IPS-NIHi11 (cell line): ENCODE measurements around the gene ARHGAP15.
"Not testable (repeated sequence)": the region's sequence is repeated elsewhere in the genome, so short reads cannot be mapped to it uniquely, and the experiment has no call there.

ENCODE experiments used
- DNase-seq: peaks from one replicate; pipeline ENCODE4 v3.0.0; 2012; ENCODE audit warnings: mixed read lengths, low spot score

ARHGAP15 gene

DNA sequence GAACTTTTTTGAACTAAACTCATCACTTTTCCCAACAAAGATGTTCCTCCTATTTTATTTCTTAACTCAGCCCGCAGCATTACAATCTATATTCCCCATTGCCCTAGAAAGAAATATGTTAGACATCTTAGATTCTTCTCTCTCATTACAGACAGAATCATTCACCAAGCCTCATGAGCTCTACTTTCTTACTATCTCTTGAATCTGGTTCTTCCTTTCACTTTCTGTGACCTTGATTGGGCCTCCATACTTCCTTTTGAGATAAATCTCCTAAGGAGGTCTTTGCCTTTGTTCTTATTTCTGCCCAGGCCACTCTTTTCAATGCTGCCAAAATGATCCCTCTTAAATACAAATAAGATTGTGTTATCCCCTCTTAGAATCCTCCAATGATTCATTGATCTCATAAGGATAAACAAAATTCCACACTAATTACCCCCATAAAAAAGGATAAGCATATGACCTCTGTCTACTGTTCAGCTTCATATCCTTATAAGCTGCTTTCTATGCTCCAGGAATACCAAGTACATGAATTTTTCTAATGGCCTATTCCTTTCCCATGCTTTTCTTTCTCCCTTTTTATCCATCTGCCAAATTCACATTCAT is 400.0 kb downstream of the ARHGAP15 start:
- DNase-seq = no peak

DNA sequence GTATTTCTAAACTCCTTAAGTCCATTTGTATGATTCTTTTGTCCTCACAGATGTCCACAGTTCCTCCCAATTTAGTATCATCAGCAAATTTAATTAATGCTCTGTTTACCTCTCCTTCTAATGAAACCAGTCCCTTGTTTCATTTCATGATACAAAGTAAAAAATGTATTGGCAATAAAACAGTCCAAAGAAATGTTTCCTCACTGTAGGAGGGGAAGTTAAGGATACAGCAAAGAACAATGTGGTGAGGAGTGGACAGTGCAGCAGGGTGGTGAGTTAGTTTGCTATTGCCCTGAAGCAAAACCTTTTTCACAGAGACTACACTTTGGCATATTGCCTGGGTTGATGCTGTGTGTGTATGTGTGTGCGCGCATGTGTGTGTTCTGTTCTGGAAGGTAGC is 401.5 kb downstream of the ARHGAP15 start:
- DNase-seq = no peak

DNA sequence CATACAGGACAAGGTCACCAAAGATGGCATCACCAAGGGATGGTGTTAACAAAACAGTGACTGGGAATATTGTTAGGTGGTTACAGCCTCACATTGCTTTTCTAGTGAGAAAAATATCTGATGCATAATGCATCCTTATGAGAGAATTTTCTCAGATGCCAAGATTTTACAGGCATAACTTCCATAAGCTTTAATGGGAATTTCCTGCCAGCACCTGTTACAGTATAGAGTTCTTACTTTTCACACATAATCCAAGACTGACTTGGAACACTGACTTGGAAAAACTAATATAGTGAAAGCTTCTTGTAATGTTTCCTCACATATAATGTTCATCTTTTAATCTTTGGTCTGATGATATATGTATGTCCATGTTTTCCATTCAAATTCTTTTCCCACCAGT is 402.8 kb downstream of the ARHGAP15 start:
- no peak for DNase-seq

DNA sequence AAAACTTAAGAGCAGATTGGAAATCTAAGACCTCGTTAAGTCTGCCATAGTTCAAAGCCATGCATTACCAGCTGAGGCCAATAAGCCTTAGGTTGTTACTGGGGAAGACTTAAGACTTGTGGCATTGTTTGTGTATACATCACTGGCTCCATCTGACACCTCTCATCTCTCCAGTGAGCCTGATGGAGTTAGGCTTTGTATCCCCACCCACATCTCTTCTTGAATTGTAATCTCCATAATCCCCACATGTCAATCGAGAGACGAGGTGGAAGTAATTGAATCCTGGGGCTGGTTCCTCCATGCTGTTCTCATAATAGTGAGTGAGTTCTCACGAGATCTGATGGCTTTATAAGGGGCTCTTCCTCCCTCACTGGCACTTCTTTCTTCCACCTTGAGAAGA is 404.6 kb downstream of the ARHGAP15 start:
- DNase-seq = no peak

DNA sequence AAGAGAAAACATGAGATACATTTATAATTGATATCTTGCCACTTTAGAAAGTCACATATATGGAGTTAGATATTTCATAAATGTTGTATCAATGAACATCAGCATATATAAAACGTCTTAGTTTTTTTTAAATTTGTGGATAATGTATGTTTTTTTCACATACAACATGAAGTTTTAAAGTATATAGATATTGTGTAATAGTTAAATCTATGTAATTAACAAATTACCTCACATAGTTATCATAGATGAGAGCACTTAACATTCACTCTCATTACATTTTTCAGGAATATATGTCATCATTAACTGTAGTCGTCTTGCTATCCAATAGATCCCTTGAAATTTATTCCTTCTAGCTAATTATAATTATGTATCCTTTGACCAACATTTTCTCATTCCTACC is 406.6 kb downstream of the ARHGAP15 start:
- no peak for DNase-seq

DNA sequence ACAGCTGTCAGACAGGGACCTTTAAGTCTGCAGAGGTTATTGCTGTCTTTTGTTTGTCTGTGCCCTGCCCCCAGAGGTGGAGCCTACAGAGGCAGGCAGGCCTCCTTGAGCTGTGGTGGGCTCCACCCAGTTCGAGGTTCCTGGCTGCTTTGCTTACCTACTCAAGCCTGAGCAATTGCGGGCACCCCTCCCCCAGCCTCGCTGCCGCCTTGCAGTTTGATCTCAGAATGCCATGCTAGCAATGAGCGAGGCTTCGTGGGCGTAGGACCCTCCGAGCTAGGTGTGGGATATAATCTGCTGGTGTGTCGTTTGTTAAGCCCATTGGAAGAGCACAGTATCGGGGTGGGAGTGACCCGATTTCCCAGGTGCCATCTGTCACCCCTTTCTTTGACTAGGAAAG is 412.7 kb downstream of the ARHGAP15 start:
- DNase-seq = not testable (repeated sequence)

- no peak for DNase-seq
These were observed 416.1 kb downstream of the ARHGAP15 start for GRCh38 chr2:143545059-143545948.

DNA sequence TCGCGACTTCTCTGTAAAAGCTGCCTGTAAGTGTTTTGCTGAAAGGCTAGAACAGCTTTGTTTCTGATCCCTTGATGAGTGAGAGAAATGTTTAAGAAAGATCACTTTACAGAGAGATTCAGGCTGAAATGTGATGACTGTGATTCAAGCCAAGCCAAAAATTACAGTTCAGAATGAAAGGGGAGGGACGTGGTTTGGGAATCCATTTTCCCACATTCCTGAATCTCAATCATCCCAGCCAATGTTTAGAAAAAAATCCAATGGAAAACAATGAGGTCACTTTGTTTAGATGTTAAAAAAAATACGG is 416.7 kb downstream of the ARHGAP15 start:
- no peak for DNase-seq

DNA sequence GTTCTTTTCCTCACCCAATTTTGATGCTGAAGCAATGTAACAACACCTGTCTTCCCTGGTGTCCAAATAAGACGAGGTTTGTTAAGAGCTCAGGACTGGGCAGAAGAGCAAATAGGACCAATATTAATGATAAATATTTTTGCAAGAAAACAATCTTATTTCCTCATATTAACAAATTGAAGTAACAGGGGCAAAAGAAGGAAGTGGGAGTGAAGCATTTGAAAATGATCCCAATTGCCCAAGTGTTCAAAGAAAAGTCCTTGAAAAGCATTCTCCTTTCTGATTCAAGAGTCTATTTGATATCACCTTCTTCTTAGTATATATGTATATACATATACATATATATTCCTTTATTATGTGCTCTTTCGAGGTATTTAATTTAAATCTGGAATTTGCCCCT is 418.8 kb downstream of the ARHGAP15 start:
- no peak for DNase-seq

DNA sequence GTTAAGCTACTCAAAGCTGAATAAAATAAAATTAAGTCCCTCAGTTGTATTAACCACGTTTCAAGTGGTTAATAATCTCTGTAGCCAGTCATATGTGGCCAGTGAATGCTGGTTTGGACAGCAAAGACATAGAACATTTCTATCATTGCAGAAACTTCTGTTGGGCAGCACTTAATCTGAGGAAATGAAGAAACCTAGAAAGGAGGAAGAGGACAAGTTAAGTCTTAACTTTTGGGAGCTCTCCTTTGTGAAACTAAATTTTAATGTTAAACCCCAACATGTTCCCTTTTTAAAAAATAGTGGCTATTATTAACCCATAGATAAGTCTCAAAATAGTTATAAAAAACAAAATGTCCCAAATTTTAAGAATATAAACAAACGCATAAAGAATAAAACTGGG is 421.3 kb downstream of the ARHGAP15 start:
- DNase-seq = no peak

- DNase-seq = no peak
These were observed 422.9 kb downstream of the ARHGAP15 start for GRCh38 chr2:143551971-143552650.

- no peak for DNase-seq
These were observed 424.0 kb downstream of the ARHGAP15 start for GRCh38 chr2:143553261-143553660.

DNA sequence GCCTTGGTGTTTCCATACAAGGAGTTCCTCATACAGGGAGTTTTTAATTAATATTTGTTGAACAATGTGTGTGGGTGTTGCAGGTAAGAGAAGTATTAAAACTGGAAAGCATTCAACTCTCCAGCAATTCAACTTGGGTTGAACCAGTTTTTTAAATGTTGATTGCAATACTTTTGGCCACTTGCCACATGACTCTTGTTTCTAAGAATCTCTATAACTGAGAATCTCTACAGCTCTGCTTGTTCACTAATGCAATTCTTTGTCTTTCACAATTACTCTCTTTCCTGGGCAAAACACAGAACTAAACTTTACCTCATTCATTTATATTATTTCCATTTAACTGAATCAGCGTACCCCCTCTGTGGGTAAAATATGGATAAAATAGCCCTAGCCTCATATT is 429.4 kb downstream of the ARHGAP15 start:
- no peak for DNase-seq

DNA sequence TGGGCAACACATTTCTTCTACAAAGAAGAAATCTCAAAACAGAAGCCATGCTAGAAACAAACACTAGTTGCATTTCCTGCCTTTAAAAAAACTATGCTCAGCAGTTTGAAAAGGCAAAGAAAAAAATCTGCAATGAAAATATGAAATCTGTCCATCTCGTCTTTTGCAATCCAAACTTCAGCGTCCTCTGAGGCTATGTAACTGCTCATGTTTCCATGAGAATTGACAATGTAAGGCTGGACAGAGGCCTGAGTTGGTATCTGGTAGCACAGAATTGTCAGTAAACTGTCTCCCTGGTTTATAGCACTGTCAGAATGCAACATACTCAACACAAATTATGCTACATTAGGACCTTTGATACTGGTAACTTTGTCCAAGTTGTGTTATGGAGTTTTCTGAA is 429.9 kb downstream of the ARHGAP15 start:
- DNase-seq = no peak

DNA sequence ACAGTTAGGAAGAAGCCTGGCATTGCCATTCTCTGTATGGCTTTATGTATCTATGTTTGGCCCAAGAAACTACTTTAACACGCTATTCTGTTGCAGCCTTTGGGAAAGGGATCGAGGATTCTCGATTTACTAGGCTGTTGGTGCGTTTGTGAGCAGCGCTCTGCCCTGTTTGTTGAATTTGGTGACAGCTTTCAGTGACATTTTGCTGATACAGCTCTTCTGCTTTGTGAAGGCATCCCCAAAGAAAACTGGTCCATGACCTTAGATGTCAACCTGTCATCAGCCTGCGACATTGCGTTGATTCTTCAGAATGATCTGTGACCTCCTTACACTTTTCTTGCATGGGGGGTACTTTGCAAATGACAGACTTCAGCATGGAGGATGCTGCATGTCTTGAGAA is 431.5 kb downstream of the ARHGAP15 start:
- DNase-seq = no peak

DNA sequence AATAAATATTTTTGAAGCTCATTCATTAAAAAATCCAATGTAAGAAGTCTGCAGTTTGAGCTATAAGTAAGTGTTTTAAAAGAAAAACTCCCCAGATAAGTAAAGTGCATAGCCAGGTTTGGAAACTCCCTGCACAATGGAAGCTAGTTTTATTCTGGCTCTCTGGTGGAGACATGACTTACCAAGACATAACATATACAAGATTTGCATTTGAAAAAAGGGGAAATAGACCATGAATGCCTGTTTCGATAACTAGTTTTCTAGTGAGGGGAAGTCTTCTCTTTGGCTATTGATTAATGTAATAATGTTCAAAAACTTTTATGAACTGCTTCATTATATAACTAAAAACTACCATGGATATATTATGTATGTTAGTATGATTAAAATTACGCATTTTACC is 435.2 kb downstream of the ARHGAP15 start:
- DNase-seq = no peak

GRCh38 chr2:143571747-143572146 is 442.5 kb downstream of the ARHGAP15 start:
- no peak for DNase-seq

GRCh38 chr2:143572421-143572820 is 443.2 kb downstream of the ARHGAP15 start:
- no peak for DNase-seq

- DNase-seq = no peak
These were observed 444.9 kb downstream of the ARHGAP15 start for GRCh38 chr2:143574069-143574468.

- peak; percentile 17 for DNase-seq
These were observed 446.1 kb downstream of the ARHGAP15 start for GRCh38 chr2:143575340-143575739.

GRCh38 chr2:143577489-143577888 is 448.3 kb downstream of the ARHGAP15 start:
- DNase-seq = no peak

GRCh38 chr2:143579456-143579855 is 450.2 kb downstream of the ARHGAP15 start:
- no peak for DNase-seq

GRCh38 chr2:143581134-143581533 is 451.9 kb downstream of the ARHGAP15 start:
- DNase-seq = no peak
